Epithelial cell of esophagus (primary cell): ENCODE measurements around the gene GDPD5.

Source experiments
- DNase-seq: peaks from one replicate; pipeline ENCODE4 v3.0.0; 2010; ENCODE audit warnings: low read depth
- H3K4me3 ChIP-seq: 2 replicates; pipeline ENCODE4 v1.5.1; 2011; ENCODE audit warnings: mild to moderate bottlenecking, low read length, control low read depth
- CTCF ChIP-seq: IDR thresholded peaks from 2 replicates; pipeline ENCODE4 v1.5.1; 2011; ENCODE audit warnings: low read depth, mild to moderate bottlenecking, low read length, control low read depth, inconsistent platforms; ENCODE audit not compliant: insufficient read depth; ENCODE audit errors: missing control alignments

Gene GDPD5

GRCh38 chr11:75490221-75491181 is 35.2 kb downstream of the GDPD5 start:
- peak; percentile 38 for DNase-seq
- no peak overlapping the region for H3K4me3 ChIP-seq
- no peak for TF ChIP-seq CTCF

- DNase-seq, result no peak
- H3K4me3 ChIP-seq, result no peak overlapping the region
- TF ChIP-seq CTCF, result no peak
These were observed 38.4 kb downstream of the GDPD5 start for GRCh38 chr11:75487365-75487764.

GRCh38 chr11:75485742-75486141 is 40.0 kb downstream of the GDPD5 start:
- DNase-seq, result no peak
- no peak overlapping the region for H3K4me3 ChIP-seq
- no peak for TF ChIP-seq CTCF

GRCh38 chr11:75482931-75483469 is 42.7 kb downstream of the GDPD5 start:
- no peak overlapping the region for H3K4me3 ChIP-seq
- DNase-seq, result no peak
- TF ChIP-seq CTCF, result no peak

GRCh38 chr11:75481922-75482606 is 43.7 kb downstream of the GDPD5 start:
- TF ChIP-seq CTCF, result no peak
- no peak for DNase-seq

GRCh38 chr11:75481223-75481921 is 44.4 kb downstream of the GDPD5 start:
- no peak overlapping the region for H3K4me3 ChIP-seq
- no peak for DNase-seq
- TF ChIP-seq CTCF, result no peak

More at GRCh38 chr11:75481922-75482606, 43.7 kb downstream of the GDPD5 start:
- H3K4me3 ChIP-seq, result no peak overlapping the region
